HS-27A (cell line): ENCODE data around the gene IMMP2L.

Experiments
- DNase-seq: peaks from one replicate; pipeline ENCODE4 v3.0.0-alpha.2; 2012; ENCODE audit warnings: low read depth, missing footprints

IMMP2L gene

DNA sequence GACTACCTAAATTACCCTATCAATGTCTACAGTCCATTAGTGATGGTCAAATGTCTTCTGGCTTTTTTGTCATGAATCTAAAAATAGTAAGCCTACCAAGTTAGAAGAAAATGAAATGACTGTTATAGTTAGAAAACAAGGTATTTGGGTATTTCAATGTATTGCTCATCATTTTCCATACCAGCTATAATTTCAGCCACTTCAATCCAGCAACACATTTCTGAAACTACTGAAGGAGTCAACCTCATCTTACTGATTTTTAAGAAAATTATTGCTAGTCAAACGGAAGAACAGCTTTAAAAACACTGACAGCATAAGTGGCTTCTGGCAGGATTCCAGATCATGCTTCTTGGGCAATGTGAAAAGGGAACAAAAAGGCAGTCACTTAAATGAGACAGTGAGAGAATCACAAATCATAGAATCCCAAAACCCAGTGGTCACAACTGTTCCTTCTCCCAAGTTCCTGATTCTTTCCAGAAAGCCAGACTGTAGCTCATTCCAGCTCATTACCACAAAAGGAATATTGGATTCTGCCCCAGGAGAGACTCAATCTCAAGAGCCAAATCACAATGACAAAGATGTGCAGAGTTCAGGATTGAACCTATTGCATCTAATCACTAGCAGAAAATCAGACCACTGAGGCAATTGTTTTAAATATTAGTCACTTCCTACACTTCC, 532.6 kb downstream of the IMMP2L start:
- DNase-seq: no peak

DNA sequence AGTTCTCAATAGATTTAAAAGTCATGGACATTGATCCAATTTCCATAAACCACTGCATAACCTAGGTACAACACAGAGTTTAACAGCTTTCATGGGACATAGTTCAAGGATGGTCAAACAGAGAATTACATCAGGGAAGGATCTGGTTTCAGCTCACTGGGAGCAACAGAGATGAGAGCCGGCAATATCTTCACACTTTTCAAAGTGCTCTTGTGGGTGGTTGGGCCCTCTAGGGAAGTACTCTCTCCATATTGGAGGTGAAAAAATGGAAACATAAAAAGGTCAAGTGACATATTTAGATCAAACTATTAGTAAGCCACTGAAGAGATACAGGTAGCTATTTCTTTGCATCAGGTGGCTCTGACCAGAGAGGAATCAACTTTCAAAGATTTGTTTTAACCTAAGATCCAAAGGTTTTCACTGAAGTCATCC, 533.1 kb downstream of the IMMP2L start:
- DNase-seq: no peak

DNA sequence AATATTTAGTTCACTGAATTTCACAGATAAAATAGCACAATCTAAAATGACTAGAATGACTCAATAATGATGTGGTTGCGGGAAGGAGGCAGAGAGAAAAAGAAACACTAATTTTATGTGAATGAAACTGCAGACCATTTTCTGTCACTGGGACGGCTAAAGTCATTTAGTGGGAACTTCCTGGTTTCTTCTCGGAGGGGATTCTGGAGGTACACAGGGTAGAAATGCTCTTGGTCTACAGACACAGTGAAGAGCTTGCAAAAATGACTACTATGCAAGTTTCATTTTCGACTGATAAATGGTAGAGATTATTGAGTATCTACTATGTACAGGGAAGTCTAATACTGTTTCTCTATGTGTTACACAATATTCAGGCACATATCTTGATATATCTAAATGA, 534.9 kb downstream of the IMMP2L start:
- no peak for DNase-seq

- DNase-seq: no peak
Measured at GRCh38 chr7:111026806-111027205, 535.5 kb downstream of the IMMP2L start.

GRCh38 chr7:111026343-111026742, 535.9 kb downstream of the IMMP2L start:
- no peak for DNase-seq

DNA sequence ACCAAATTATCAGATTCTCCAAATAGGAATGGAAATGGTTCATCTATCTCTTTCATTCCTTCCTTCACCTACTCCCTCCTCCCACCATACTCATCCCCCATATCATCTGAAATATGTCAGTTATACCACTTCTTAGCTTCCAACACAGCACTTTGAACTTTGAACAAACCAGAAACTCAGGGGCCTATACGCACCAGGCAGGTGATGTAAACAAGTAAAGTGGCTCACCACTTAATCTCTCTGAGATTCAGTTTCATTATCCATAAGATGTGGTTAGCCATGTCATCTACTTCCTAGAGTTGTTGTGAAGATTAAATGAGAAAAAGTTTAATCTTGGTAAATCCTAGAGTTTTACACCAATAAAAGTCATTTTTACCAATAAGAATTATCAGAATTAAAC, 537.3 kb downstream of the IMMP2L start:
- DNase-seq: no peak

DNA sequence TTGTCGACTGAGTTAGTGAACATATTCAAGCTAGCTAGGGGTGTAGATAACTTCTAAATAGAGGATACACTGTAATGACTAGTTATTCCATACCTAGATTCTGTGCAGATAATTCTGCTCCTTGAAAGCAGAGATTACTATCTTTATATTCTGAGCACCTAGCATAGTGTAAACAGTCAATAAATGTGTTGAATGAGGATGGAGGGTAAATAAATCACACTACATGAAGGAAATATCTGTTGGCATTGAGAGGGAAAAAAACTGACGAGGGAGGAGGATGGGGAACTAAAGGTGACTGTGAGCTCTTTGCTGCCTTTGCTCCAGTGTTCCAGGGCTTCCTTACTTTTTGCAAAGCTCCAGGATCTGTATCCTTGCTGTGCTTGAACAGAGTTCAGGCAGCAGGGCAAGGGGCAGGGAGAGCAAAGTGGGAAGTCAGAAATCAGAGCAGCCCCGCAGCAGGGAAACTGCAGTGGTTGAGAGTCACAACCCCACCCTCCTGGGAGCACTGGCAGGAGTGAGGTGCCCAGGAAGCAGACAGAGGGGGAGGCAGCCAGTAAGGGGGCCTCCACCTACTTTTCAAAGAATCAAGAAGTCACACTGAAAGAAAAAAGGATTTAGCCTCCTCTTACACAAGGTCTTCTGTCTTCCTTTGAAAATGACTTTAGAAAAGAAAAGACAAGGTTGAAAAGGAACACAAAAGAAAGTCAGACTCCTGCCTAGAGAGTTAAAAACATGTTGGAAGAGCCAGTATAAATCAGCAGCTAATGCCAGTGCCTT, 543.1 kb downstream of the IMMP2L start:
- no peak for DNase-seq

GRCh38 chr7:111018447-111018846, 543.8 kb downstream of the IMMP2L start:
- DNase-seq: no peak

GRCh38 chr7:111014079-111014478, 548.2 kb downstream of the IMMP2L start:
- no peak for DNase-seq

- no peak for DNase-seq
Measured at GRCh38 chr7:111012799-111013675, 549.3 kb downstream of the IMMP2L start.

- no peak for DNase-seq
Measured at GRCh38 chr7:111012149-111012548, 550.1 kb downstream of the IMMP2L start.

GRCh38 chr7:111011520-111011919, 550.8 kb downstream of the IMMP2L start:
- DNase-seq: no peak

DNA sequence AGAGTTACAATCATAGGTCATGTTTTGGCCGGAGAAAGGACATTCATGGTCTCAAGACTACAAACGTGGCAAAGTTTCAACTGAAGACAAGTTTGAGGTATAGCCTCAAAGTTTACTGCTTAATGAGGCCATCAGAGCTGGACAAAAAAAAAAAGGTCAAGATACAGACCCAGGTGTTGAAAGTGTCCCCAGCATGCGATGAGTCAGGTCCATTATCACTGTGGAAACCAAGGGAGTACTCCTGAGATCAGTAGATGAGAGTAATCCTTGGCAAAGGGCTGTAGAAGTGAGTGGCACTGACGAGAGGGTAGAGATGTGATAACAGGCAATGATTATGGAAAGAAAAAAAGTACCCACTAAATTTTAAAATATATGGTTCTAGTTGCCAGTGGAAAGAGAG, 551.5 kb downstream of the IMMP2L start:
- DNase-seq: no peak

GRCh38 chr7:111009526-111010040, 552.7 kb downstream of the IMMP2L start:
- DNase-seq: no peak

GRCh38 chr7:111006691-111007090, 555.6 kb downstream of the IMMP2L start:
- no peak for DNase-seq

DNA sequence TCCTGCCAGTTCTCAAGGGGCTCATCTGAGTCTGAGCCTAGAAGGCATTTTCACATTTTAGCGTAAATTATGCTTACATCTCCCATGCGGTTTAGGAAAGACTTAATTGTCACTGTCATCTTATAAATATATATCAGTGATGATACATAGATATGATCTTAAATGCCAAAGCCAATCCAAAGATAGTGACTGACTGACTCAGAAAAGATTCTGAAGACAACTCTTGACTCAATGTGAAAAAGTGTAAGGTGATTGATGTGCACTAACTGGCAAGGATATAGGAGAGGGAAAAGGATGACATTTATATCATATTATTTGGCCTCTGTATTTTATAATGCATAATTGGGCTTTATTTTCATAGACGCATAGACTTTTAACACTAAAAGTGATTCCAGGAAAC, 556.3 kb downstream of the IMMP2L start:
- DNase-seq: no peak

DNA sequence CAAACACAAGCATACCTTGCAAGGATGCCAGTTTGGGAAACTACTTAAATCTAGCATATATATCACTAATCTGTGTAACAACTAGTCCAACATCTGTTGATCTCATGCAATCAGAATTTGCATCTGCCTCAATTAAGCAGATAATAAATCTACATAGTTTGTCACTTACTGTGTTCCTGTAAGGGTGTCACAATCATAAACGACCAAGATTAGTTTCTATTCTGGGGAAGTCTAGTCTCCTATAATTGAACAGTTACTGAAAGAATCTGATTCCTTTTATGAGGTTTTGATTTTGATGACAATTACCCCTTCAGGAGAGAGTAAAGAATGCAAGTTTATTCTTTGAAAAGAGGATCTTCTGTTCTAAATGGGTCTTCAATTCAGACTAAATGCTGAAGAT, 556.8 kb downstream of the IMMP2L start:
- DNase-seq: no peak

DNA sequence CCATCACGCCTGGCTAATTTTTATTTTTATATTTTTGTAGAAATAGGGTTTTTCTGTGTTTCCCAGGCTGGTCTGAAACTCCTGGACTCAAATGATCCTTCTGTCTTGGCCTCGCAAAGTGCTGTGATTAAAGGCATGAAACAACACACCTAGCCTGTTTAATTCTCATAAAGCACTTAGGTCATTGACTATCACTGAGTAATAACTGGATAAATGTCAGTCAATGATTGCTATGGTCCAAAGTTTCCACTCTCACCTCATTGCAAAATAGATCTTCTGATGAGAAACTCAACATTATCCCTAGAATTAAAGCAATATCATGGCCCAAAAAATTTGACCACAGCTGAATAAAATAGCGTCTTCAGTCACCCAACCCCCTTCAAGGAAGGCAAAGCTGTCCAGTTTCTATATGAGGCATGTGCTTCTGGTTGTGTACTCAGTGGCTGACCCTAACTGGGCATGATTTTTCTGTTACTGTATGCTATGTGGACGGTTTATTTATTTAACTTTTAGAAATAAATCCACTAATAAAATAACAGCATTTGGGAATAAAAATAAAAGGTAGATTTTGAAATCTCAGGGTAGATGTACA, 557.9 kb downstream of the IMMP2L start:
- no peak for DNase-seq

- no peak for DNase-seq
Measured at GRCh38 chr7:111003883-111004282, 558.4 kb downstream of the IMMP2L start.

GRCh38 chr7:110994028-110994967, 568.0 kb downstream of the IMMP2L start:
- no peak for DNase-seq
